IMR-90 (cell line): ENCODE measurements around the gene ARHGEF10L.

Experiments used
- POLR2A ChIP-seq: IDR thresholded peaks from 2 replicates; pipeline ENCODE4 v1.6.1; 2012; ENCODE audit warnings: mild to moderate bottlenecking, low read depth, low read length
- TF ChIP-seq, protein P1 (sequence below): conservative IDR thresholded peaks from 2 replicates; pipeline ENCODE4 v1.5.1; 2012; ENCODE audit warnings: mild to moderate bottlenecking, low read depth, low read length, improper control_type of control experiment

DNA sequence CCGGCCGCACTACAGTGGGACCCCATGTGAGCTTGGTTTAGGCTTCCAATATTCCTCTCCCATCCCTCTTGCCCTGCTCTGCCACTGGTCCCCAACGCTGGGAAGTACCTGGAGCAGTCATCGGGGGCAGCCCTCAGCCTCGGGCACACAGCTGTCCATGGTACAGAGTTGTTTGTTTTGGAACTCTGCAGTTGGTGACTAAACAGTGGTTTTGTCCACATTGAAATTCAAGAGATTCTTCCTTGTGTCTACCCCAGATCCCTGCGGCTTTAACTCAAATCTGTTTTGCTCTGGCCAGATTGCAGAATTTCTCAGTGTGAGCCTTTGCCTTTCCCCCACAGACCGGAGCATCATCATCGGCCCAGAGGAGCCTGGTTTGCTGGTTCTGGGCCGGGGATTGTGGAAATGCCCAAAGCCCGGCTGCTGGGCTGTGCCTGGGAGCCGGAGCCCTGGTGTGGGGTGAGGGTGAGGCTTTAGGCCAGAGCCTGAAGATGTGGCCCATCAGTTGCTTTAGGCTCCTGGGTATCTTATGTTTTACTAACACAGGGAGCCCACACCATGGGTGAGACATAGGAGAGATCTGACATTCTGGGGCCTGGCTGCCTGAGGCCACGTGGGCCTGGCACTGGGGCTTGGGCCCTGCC, 93.2 kb downstream of the ARHGEF10L start:
- TF ChIP-seq POLR2A, result no peak
- TF ChIP-seq, protein P1, sequence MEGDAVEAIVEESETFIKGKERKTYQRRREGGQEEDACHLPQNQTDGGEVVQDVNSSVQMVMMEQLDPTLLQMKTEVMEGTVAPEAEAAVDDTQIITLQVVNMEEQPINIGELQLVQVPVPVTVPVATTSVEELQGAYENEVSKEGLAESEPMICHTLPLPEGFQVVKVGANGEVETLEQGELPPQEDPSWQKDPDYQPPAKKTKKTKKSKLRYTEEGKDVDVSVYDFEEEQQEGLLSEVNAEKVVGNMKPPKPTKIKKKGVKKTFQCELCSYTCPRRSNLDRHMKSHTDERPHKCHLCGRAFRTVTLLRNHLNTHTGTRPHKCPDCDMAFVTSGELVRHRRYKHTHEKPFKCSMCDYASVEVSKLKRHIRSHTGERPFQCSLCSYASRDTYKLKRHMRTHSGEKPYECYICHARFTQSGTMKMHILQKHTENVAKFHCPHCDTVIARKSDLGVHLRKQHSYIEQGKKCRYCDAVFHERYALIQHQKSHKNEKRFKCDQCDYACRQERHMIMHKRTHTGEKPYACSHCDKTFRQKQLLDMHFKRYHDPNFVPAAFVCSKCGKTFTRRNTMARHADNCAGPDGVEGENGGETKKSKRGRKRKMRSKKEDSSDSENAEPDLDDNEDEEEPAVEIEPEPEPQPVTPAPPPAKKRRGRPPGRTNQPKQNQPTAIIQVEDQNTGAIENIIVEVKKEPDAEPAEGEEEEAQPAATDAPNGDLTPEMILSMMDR, result 0 out of 2 replicates have a peak, but pooled peaks have one; percentile 2
